HEK293T (cell line): Measurements from ENCODE around the gene LRIG2.

Experiments used
- ELF4 ChIP-seq: fragments of 450-650 bp; IDR thresholded peaks from 2 replicates; pipeline ENCODE4 v1.6.1; 2017; ENCODE audit warnings: antibody characterized with exemption
- FOXK2 ChIP-seq: fragments of 450-650 bp; IDR thresholded peaks from 2 replicates; pipeline ENCODE4 v1.6.1; 2016; ENCODE audit warnings: mild to moderate bottlenecking
- FOXM1 ChIP-seq: fragments of 450-650 bp; IDR thresholded peaks from 2 replicates; pipeline ENCODE4 v1.6.1; 2017; ENCODE audit warnings: mild to moderate bottlenecking, borderline replicate concordance
- NFRKB ChIP-seq: fragments of 450-650 bp; IDR thresholded peaks from 2 replicates; pipeline ENCODE4 v1.6.1; 2016; ENCODE audit warnings: mild to moderate bottlenecking, moderate library complexity
- SP1 ChIP-seq: fragments of 450-650 bp; IDR thresholded peaks from 2 replicates; pipeline ENCODE4 v1.6.1; 2017
- SUZ12 ChIP-seq: fragments of 450-650 bp; IDR thresholded peaks from 2 replicates; pipeline ENCODE4 v1.6.1; 2016; ENCODE audit warnings: mild to moderate bottlenecking

- TF ChIP-seq SUZ12 (no peak), NFRKB (no peak), SP1 (no peak), ELF4 (no peak), FOXM1 (no peak), FOXK2 (no peak)
Observed at GRCh38 chr1:113133038-113133437, 60.0 kb downstream of the LRIG2 start.
